GM13976 (cell line): ENCODE results near the gene PPM1L.
"Not testable (repeated sequence)": the region's sequence is repeated elsewhere in the genome, so short reads cannot be mapped to it uniquely, and the experiment has no call there.

Experiments
- DNase-seq: peaks from one replicate; pipeline ENCODE4 v3.0.0; 2012; ENCODE audit warnings: low spot score
- in situ Hi-C: fragments of 300-500 bp; cut with MboI; formaldehyde crosslinking; loops from one replicate; pipeline ENCODE4 v1.12.0; 2022; ENCODE audit warnings: low sequenced_read_pairs, mixed read lengths, inconsistent platforms; ENCODE audit not compliant: unreplicated experiment
- TF ChIP-seq, protein P1 (sequence below): IDR thresholded peaks from 2 replicates; pipeline ENCODE4 v1.5.1; 2012; ENCODE audit warnings: borderline replicate concordance, mild to moderate bottlenecking; ENCODE audit not compliant: insufficient read depth; ENCODE audit errors: extremely low read depth, missing control alignments, control extremely low read depth

The PPM1L gene

DNA sequence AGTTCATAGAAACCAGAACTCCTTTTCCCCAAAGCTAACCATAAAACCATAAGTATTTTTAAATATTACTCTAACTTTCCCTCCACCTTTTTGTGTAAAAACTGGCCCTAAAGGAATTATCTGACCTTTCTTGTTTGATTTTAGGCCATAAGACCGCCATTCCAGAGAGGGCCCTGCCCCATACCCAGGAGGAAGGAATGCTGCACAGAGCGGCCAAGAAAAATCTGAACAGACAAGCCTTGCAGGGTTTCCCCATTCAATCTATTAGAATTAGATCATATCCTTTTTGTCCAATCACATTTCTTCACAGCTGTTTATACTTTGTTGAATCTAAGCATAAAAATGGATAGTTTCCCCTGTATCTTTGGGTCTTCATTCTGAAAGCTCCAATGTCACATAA lies 252.1 kb downstream of the PPM1L start:
- DNase-seq, result no peak
- TF ChIP-seq, protein P1, sequence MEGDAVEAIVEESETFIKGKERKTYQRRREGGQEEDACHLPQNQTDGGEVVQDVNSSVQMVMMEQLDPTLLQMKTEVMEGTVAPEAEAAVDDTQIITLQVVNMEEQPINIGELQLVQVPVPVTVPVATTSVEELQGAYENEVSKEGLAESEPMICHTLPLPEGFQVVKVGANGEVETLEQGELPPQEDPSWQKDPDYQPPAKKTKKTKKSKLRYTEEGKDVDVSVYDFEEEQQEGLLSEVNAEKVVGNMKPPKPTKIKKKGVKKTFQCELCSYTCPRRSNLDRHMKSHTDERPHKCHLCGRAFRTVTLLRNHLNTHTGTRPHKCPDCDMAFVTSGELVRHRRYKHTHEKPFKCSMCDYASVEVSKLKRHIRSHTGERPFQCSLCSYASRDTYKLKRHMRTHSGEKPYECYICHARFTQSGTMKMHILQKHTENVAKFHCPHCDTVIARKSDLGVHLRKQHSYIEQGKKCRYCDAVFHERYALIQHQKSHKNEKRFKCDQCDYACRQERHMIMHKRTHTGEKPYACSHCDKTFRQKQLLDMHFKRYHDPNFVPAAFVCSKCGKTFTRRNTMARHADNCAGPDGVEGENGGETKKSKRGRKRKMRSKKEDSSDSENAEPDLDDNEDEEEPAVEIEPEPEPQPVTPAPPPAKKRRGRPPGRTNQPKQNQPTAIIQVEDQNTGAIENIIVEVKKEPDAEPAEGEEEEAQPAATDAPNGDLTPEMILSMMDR, result no peak
- in situ Hi-C loops, result no loop called here

DNA sequence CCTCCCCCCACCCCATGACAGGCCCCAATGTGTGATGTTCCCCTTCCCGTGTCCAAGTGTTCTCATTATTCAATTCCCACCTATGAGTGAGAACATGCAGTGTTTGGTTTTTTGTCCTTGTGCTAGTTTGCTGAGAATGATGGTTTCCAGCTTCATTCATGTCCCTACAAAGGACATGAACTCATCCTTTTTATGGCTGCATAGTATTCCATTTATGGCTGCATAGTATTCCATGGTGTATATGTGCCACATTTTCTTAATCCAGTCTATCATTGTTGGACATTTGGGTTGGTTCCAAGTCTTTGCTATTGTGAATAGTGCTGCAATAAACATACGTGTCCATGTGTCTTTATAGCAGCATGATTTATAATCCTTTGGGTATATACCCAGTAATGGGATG lies 254.1 kb downstream of the PPM1L start:
- DNase-seq, in situ Hi-C loops: not testable (repeated sequence)

DNA sequence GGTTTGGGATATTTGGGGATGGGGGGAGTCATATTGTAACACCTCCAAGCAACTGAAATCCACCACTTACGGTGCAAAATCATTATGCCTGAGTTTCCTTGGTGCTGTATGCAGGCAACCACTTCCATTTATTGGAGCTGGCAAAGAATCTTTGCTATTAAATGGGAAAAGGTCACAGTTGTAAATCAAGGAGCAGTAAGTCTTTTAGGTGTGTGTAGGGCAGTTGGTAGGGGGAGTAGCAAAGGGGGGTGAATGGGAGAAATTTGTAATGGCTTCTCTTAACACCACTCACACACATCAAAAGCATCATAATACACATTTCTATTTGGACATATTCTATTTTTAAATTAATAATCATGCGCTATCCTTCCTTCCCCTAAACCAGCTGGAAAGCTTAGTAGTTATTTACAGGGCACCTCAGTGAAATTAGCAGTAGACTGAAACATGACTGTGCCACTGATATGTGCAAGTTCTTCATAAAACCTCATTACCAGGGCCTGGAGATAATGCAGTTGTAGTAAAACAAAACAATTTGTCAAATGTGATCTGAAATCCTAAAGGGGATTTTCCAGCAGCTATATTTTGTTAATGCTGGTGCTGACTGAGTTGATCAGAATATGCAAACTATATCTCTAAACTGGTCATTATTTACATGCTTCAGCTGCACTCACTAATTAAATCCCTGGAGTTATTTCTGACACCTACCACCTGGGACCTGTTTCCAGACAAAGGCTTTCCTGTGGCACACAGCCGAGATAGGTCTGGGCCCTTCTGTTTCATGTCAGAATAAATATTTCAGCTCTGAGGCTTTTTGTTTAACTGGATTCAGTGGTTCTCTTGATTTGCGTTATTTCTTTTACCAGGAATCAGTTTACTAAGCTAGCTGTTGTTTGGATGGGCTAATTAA lies 259.1 kb downstream of the PPM1L start:
- in situ Hi-C loops, result no loop called here
- DNase-seq, result no peak

DNA sequence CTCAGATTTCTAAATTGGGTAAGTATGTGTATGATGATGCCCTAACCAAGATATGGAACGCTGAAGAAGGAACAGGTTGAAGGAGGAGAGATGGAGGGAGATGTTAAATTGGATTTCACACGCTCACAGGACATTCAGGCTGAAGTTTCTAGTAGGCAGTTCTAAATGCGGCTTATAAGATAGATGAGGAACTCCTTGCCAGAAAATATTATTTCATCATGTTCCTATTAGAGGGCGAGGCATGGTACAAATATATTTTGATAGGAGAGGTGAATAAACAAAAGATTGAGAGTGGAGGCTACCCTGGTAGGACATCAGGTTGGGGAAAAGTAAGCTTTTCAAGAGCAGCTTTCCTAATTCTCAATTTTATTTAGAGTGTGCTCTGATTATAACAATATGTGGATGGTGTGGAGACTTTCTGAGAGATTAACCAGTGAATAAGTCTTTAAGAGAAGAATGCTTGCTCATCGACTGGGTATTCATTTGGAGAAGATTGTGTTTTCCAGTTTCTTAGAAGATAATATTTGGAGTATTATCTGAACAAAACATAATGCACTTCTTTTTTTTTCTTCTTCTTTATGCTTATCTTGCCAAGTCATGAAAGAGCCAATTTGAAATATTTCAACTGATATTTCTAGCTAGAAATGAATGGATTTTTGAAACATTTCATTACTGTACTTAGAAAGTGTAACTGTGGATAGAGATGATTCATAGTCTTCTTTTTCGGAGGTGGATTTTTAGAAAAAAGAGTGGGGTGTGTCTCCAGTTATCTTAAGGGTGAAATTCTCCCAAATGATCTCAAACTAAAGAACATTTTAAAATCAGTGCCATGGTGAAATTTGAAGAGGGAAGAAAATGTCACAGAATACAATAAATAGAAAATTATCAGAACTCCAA lies 260.6 kb downstream of the PPM1L start:
- TF ChIP-seq, protein P1, result no peak
- in situ Hi-C loops, result no loop called here
- DNase-seq, result no peak

More for the DNA sequence above, 259.1 kb downstream of the PPM1L start:
- TF ChIP-seq, protein P1, result no peak

DNA sequence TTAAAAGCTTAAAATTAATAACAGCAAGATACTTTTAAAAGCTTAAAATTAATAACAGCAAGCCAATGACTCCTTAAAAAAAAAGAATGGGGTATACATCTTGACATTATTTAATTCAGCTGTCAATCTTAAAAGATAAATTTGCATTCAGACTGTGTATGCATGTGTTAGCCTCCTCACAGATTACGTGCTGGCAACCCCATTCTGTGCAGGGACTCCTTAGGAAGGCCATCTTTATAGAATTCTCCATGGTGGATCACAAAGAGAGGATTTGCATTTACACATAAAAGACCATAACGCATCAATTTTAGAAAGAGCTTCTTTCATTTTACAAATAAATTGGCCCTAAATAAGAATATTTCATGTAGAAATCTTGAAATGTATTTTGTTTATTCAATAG lies 261.9 kb downstream of the PPM1L start:
- TF ChIP-seq, protein P1, result no peak
- DNase-seq, result no peak
- in situ Hi-C loops, result no loop called here

DNA sequence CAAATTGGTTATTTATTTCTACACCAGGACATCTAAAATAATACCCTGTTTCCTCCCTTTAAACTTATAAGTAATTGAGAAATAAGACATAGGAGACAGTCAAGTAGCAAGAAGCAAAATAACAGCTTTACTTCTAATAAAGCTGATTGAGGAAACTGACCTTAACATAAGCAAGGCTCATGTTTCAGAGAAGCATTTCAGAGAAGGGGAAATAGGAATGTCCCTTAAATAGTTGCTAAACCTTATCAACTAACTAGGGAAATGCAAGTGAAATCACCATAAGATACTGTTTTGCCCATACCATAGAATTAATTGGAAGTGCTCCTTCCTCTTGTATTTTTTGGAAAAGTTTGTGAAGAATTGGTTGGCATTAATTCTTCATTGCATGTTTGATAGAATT lies 264.2 kb downstream of the PPM1L start:
- TF ChIP-seq, protein P1, result no peak
- in situ Hi-C loops, result no loop called here
- DNase-seq, result no peak
